OCI-LY3 (cell line): ENCODE measurements around the gene CHST10.

ENCODE experiments used
- H2AFZ ChIP-seq: fragments of 200-600, 300-600 bp; shearing (Covaris generic); 2 replicates; pipeline ENCODE4 v1.6.0; 2014; ENCODE audit warnings: antibody characterized with exemption, low read depth, low read length
- H3K27ac ChIP-seq: fragments of 200-600, 300-600 bp; sonication (generic); 2 replicates; pipeline ENCODE4 v1.5.1; 2014; ENCODE audit warnings: mild to moderate bottlenecking, low read length, moderate library complexity, mixed read lengths
- H3K27me3 ChIP-seq: fragments of 200-600, 300-600 bp; sonication (generic); 2 replicates; pipeline ENCODE4 v1.6.1; 2014; ENCODE audit warnings: low read depth, low read length, mixed read lengths
- H3K36me3 ChIP-seq: fragments of 200-600, 300-600 bp; sonication (generic); replicated peaks from 2 replicates; pipeline ENCODE3; 2014; ENCODE audit warnings: low read depth, low read length, mixed read lengths
- H3K4me1 ChIP-seq: fragments of 300-600, 200-600 bp; sonication (generic); 2 replicates; pipeline ENCODE4 v1.6.1; 2014; ENCODE audit warnings: low read length, mixed read lengths
- H3K4me2 ChIP-seq: fragments of 200-600, 300-600 bp; sonication (generic); 2 replicates; pipeline ENCODE4 v1.6.1; 2014; ENCODE audit warnings: low read length, mixed read lengths
- H3K4me3 ChIP-seq: fragments of 300-600, 200-600 bp; sonication (generic); 2 replicates; pipeline ENCODE4 v1.5.1; 2014; ENCODE audit warnings: antibody characterized with exemption, mild to moderate bottlenecking, low read length, moderate library complexity
- H3K79me2 ChIP-seq: fragments of 300-600, 200-600 bp; shearing (Covaris generic); 2 replicates; pipeline ENCODE4 v1.6.1; 2014; ENCODE audit warnings: mild to moderate bottlenecking, low read length, mixed read lengths
- H3K9ac ChIP-seq: fragments of 300-600, 200-600 bp; shearing (Covaris generic); 2 replicates; pipeline ENCODE4 v1.6.0; 2014; ENCODE audit warnings: mild to moderate bottlenecking, low read length, moderate library complexity
- H3K9me3 ChIP-seq: fragments of 200-600, 300-600 bp; shearing (Covaris generic); 2 replicates; pipeline ENCODE4 v1.6.1; 2014; ENCODE audit warnings: low read length, mixed read lengths; ENCODE audit not compliant: insufficient read depth
- H4K20me1 ChIP-seq: fragments of 200-600, 300-600 bp; sonication (generic); 2 replicates; pipeline ENCODE4 v1.6.1; 2016; ENCODE audit warnings: low read length, mixed read lengths; ENCODE audit not compliant: insufficient read depth
- CTCF ChIP-seq: fragments of 200-600, 300-600 bp; sonication (generic); IDR thresholded peaks from 2 replicates; pipeline ENCODE4 v1.5.1; 2014; ENCODE audit warnings: antibody characterized with exemption, low read length, low read depth
- EZH2phosphoT487 ChIP-seq: fragments of 200-600 bp; shearing (Covaris generic); IDR thresholded peaks from 2 replicates; pipeline ENCODE4 v1.6.1; 2018; ENCODE audit warnings: antibody characterized with exemption, mixed run types, low read depth

Gene CHST10

GRCh38 chr2:100399714-100400113 is 17.8 kb downstream of the CHST10 start:
- TF ChIP-seq CTCF, result no peak
- TF ChIP-seq EZH2phosphoT487, result no peak
- Histone ChIP-seq H3K9me3 (no peaks in the 10 kb centered on the region), H3K27ac (no peak overlapping the region), H3K27me3 (no peaks in the 10 kb centered on the region), H3K4me2 (no peak overlapping the region), H4K20me1 (no peaks in the 10 kb centered on the region), H3K4me3 (no peak overlapping the region), H3K79me2 (no peaks in the 10 kb centered on the region), H3K4me1 (peaks cover 26% of the 10 kb centered on the region), H3K36me3 (peaks cover 37% of the 10 kb centered on the region), H2AFZ (no peak overlapping the region), H3K9ac (no peak overlapping the region)

- Histone ChIP-seq H3K36me3 (peaks cover 37% of the 10 kb centered on the region), H3K9me3 (no peaks in the 10 kb centered on the region)
Measured at GRCh38 chr2:100397976-100398375, 19.5 kb downstream of the CHST10 start.

GRCh38 chr2:100397118-100397860 is 20.2 kb downstream of the CHST10 start:
- TF ChIP-seq CTCF (no peak), EZH2phosphoT487 (no peak)
- Histone ChIP-seq H4K20me1 (no peaks in the 10 kb centered on the region), H3K4me3 (no peak overlapping the region), H3K36me3 (peaks cover 41% of the 10 kb centered on the region), H3K4me2 (no peak overlapping the region), H3K4me1 (peaks cover 49% of the 10 kb centered on the region), H2AFZ (no peak overlapping the region), H3K27ac (no peak overlapping the region), H3K9me3 (no peaks in the 10 kb centered on the region), H3K79me2 (no peaks in the 10 kb centered on the region), H3K27me3 (no peaks in the 10 kb centered on the region), H3K9ac (no peak overlapping the region)

More at GRCh38 chr2:100397976-100398375, 19.5 kb downstream of the CHST10 start:
- H3K4me2 ChIP-seq, result no peak overlapping the region
- no peak overlapping the region for H3K9ac ChIP-seq
- no peaks in the 10 kb centered on the region for H3K79me2 ChIP-seq
- H4K20me1 ChIP-seq, result no peaks in the 10 kb centered on the region
- H3K27ac ChIP-seq, result no peak overlapping the region
- H2AFZ ChIP-seq, result no peak overlapping the region
- TF ChIP-seq EZH2phosphoT487 (no peak), CTCF (no peak)
- H3K4me3 ChIP-seq, result no peak overlapping the region
- H3K27me3 ChIP-seq, result no peaks in the 10 kb centered on the region
- peaks cover 43% of the 10 kb centered on the region for H3K4me1 ChIP-seq

GRCh38 chr2:100396483-100396882 is 21.0 kb downstream of the CHST10 start:
- Histone ChIP-seq H3K79me2 (no peaks in the 10 kb centered on the region), H3K9ac (no peak overlapping the region), H3K4me2 (no peak overlapping the region), H3K4me1 (peaks cover 49% of the 10 kb centered on the region), H3K36me3 (peaks cover 45% of the 10 kb centered on the region), H3K4me3 (no peak overlapping the region), H3K27me3 (no peaks in the 10 kb centered on the region), H3K27ac (no peak overlapping the region), H4K20me1 (no peaks in the 10 kb centered on the region), H2AFZ (no peak overlapping the region), H3K9me3 (no peaks in the 10 kb centered on the region)
- TF ChIP-seq CTCF, result no peak
- no peak for TF ChIP-seq EZH2phosphoT487
